Cortex of kidney (tissue), 1 donor: Measurements from ENCODE around the gene WBP2.
"Not testable (repeated sequence)": the region's sequence is repeated elsewhere in the genome, so short reads cannot be mapped to it uniquely, and the experiment has no call there.

Experiments used
- DNase-seq: peaks from one replicate; lab custom pipeline; 2025; lab: John Stamatoyannopoulos, UW

The WBP2 gene

DNA sequence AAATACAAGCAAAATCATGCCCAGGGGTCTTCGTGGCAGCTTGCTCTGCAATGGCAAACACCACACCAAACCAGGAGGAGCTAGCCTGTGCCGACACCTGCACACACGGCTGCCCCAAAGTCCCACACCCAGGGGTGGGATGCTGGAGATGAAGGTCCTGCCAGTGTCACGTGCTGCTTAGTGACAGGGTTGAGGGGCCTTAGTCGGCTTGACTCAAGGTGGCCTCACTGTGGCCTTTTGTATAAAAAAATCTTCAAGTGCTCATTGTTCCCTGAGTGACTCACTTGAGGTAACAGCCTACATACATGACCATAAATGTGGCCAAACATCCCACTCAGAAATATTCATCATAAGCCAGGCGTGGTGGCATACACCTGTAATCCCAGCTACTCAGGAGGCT lies 34.3 kb upstream of the WBP2 start:
- no peak for DNase-seq

DNA sequence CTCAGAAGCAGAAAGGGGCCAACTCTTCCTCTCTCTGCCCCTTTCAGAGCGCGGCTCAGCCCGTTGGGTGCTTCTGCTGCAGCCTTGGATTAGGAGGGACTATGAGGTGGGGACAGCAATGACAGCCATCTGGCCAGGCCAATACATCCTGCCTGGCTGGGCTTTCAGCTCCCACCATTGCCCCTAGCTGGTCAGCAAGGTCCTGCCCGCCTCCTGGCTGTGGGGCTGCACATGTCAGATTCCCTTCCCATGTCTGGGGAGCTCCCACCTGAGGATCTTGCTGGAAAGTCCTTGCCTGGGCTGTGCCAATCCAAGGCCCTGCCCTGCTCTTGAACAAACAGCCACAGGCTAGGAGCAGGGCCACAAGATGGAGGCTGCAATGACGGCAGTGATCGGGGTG lies 33.3 kb upstream of the WBP2 start:
- DNase-seq: no peak

DNA sequence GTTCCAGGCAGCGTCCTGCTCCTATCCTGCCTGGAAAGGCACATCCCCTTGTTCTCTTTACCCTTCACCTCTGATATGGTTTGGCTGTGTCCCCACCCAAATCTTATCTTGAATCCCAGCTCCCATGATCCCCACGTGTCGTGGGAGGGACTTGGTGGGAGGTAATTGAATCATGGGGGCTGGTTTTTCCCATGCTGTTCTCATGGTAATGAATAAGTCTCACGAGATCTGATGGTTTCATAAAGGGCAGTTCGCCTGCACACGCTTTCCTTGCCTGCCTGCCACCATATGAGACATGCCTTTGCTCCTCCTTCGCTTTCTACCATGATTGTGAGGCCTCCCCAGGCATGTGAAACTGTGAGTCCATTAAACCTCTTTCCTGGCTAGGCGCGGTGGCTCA lies 30.7 kb upstream of the WBP2 start:
- not testable (repeated sequence) for DNase-seq

DNA sequence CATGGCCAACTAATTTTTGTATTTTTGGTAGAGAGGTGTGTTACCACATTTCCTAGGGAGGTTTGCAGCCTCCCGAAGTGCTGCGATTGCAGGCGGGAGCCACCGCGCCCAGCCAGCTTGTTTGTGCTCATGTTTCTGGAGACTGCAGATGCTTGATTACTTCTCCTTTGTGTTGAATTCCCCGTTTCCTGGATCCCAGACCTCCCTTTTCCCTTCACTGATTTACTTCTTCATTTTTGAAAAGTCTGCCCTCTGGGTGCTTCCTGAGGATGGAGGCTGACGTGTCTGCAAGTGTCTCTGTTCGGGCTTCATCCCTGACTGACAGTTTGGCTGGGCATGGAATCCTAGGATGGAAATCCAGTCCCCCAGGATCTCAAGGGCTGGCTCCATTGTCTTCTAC lies 30.3 kb upstream of the WBP2 start:
- no peak for DNase-seq

DNA sequence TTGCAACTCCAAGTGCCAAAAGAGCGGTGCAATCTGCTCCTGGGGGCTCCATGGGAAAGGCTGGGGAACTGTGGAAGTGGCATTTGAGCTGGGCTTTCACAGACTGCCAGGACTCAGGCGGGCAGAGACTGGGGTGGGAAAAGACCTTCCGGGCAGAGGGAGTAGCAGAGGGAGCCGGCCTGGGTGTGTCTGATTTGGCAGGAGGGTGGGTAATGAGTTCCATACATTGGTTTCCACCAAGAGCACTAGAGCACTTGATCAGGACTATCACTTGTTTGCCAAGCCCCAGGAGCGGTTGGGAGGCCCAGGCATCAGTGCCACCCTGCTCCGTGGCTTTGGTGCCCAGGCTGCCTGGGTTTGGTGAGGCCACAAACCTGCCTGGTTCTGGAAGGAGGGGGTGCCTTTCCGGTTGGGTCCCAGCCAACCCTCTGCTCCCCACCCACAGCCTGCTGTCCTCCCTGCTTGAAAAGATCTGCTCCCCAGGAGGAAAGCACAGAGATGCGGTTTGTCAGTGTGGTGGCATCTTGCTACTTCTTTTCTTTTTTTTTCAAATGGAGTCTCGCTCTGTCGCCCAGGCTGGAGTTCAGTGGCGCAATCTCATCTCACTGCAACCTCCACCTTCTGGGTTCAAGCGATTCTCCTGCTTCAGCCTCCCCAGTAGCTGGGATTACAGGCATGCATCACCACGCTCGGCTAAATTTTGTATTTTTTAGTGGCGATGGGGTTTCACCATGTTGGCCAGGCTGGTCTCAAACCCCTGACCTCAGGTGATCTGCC lies 26.7 kb upstream of the WBP2 start:
- DNase-seq: no peak

DNA sequence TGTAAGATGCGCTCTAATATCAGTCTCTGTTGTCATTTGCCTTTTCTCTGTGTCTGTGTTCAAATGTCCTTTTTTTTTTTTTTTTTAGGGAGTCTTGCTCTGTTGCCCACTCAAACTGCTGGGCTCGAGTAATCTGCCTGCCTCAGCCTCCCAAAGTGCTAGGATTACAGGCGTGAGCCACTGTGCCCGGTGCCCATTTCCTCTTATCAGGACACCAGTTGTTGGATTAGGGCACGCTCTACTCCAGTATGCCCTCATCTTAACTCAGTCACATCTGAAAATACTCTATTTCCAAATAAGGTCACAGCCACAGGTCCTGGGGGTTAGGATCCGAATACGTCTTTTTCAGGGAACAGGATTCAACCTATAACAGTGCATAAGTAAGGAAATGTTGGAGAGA lies 25.1 kb upstream of the WBP2 start:
- DNase-seq: no peak

DNA sequence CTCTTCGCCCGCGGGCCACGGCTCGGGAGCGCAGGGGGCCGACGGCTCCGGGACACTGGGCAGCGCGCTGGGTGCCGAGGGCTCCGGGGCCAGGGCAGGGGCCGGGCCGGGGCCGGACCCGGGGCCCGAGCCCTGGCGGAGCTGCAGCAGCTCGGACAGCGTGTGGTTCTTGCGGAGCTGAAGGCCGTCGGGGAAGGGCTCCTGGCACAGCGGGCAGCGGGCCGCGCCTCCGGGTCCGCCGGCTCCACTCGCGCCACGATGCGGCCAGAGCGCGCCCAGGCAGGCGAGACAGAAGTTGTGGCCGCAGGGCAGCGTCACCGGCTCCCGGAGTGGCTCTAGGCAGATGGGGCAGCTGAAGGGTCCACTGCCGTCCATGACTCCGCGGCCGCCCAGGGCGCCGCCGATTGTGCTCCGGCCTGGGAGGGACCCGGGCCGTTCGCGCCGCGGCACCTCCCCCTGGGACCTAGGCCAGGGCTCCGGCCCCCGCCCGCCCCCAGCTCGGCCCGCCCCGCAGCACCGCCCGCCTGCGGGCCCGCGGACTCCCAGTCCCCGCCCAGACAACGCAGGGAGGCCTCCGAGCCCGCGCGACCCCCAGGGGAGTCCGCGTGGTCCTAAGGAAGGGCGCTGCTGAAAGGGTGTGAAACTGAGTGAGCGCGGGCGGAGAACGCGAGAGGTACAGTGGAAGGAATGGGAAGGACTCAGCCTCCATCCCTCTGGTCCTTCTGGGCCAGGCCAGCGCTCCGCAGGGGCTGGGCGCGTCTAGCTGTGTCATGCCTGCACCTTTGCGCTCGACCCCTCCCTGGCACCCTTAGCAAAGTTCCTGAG lies 23.3 kb upstream of the WBP2 start, which contains the start of gene TRIM47:
Gene TRIM47 (minus strand): TSS at position 408 of the 825 bp plus-strand sequence. CDS start 33 bp downstream, at position 375.
- DNase-seq: no peak

DNA sequence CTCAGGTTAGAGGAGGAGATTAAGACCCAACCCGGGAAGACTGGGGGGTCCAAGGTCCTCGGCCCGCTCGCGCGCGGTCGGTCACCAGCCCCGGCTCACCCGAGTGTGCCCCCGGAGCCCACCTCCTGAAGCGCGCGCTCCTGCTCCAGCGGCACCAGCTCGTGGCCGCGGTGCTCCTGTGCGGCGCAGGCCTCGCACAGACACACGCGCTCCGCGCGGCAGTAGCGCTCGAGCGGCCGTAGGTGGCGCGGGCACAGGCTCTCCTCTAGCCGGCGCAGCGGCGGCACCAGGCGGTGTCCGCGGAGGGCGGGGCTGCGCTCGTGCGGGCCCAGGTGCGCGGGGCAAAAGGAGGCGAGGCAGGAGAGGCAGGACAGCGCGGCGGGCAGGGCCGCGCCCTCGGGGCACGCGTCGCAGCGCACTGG lies 22.6 kb upstream of the WBP2 start:
- DNase-seq: no peak

DNA sequence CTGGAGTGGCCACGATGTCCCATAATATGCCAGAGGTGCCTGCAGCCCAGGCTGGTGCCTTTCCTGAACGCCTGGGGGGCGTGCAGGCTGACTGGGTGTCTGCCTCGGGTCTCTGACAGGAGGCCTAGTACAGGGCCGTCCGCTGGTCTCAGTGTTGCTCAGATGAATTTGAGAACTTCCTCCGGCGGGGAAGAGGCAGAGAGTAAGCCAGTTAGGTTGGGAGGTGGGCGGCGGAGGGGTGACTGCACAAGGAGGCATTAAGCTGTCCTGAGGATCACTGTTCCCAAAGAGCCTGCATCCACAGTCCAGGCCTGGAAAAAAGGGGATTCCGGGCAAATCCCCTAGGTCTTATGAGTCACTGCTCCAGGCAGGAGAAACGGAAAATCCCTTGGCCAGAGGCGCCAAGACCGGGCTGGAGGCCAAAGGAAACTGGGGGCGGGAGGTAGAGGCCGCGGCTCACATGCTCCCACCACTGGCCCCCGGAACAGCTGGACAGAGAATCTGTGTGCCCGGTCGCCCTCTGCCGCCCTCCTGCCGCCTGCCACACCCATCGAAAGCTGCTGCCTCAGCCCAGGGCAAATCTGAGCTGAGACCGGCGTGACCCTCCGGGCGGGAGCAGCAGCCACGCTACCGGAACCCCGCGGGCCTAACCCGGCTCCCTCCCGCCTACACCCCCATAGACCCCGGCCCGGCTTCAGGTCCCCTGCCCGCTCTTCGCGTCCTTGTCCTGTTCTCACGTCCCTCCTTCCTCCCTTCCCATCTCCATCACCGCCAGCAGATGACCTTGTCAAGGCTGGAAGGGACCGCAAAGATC lies 22.0 kb upstream of the WBP2 start:
- DNase-seq: no peak

DNA sequence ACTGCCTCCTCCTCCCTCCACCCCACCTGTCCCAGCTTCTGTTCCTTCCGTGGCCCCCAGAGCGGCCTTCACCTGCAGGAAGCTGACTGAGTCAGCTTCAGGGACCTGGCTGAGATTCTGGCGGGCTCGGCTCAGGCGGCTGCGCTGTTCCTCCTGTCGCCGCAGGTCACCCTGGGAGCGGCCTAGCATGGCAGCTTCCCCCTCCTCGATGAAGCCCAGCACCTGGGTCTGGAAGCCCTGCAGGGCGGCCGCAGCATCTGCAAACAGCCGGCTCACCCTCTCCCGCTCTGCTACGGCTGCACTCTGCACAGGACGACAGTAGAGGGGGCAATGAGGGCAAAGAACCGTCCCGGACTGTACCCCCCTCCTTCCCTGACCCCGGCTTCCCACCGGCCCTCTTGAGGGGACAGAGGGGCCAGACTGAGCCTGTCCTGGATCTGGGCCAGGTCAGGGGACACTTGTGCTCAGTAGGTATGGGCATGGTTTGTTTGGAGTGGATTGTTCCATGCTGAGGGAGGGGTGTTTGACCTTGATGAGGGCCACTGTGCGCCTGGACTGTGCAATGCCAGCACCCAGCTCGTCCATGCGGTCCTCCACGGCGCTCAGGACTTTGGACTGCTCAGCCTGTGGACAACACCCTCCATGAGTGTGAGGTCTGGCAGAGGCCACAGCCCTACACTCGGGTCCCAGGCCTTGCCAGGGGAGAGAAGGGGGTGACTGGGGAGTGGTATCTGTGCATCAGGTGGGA lies 21.2 kb upstream of the WBP2 start:
- DNase-seq: no peak

DNA sequence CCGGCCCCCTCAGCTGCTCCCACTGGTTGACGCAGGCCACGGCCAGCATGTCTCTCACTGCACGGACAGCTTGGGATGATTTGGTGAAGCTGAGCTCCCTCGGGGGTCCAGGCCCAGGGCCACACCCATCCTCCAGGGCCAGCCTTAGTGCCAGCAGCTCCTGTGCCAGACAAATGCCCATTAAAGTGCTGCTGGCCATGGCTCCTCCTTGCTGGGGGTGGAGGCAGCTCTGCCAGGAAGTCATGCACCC lies 20.7 kb upstream of the WBP2 start:
- DNase-seq: no peak

DNA sequence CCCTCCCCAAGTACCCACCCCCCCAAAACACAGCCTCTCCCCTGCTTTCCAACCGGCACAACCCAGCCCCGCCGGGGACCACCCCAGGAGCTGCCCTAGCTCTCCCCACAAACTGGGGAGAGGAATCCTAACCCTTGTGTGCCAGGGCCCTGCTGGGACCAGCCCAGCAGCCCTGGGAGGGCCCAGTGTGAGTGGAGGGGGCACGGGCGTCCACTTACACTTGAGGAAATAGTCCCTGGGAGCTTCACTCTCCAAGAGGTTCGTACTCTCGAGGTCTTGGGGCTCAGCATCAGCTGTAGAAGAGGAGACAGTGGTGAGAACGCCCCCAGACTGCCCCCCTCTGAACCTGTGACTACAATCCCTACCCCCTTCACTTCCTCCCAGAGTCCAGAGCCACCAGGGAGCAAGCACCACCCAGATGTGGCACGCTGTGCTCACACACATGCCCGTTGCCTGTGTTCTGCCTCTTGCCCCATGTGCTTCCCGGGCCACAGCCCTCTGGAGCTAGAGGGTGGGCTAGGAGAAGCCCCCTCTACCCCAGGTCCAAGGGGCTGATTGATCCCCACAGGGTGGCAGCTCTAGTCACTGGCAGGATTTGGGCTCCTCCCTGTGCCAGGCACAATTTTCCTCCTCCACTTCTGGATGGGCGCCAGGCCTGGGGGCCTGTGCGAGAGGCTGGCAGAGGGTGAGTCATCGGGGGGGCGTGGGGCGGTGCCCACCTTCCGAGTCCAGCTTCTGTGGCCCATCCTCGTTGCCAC lies 20.2 kb upstream of the WBP2 start:
- no peak for DNase-seq

DNA sequence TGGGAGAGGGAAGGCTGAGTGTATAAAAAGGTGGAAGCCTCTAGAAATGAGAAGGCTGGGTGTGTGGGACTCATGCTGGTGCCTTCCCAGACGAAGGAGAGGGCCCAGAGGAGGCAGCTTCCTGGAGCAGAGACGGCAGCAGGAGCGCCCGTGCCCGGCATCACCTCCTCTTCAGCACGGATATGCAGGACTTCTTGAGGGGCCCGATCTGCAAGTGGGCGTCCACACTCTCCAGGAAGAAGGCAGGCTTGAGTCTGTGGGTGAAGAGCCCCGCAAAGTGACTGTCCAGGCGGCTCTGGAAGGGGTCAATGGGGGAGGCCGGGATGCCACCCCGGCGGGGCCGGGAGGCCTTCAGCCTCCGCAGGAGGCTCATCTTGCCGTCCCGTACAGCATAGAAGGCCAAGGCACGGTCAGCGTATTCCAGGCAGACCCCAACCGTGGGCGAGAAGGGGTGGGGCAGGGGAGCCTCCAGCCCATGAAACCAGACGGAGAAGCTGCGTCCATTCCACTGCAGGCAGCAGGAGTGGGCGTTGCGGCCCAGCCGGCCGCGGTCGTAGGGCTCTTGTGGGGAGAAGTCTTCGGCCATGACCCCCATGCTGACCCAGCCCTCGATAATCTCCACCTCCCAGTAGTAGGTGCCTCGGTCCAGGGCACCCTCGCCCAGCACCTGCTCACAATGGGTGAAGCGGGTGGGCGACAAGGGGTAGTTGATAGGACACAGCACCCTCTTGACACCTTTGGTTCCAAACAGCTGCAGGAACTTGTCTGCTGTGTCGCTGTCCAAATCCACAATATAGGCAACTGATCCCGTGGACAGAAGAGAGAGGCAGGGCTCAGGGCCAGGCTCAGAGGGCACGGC lies 19.4 kb upstream of the WBP2 start:
- no peak for DNase-seq

DNA sequence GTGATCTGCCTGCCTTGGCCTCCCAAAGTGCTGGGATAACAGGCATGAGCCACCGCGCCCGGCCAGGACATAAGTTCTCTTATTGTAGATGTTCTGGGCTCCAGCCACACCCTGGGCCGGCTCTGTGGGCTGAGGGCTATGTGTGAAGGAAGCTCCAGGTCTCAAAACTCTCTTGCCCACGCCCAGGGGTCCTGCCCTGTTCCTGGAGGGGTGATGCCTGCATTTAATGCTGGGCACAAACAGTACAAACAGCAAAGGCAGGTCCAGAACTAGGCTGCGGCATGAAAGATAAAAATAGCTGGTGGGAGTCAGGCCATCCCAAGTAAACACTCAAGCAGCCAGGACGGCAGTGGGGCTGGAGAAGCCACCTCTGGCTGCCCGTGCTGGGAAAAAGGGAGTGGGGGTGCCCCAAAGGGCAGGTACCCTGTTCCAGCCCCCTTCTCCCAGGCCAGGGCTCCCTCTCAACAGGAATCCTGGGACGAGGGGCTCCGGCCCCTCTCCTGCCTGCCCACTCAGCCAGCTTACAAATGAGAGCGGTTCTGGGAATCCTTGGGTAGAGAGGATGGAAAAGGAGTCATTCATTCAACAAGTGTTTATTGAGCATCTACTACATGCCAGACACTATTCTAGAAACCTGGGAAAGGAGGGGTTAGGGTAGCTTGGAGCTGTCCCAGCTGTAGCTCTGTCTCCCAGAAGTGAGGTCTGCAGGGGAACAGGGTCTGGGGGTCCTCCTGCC lies 18.6 kb upstream of the WBP2 start:
- DNase-seq: no peak

DNA sequence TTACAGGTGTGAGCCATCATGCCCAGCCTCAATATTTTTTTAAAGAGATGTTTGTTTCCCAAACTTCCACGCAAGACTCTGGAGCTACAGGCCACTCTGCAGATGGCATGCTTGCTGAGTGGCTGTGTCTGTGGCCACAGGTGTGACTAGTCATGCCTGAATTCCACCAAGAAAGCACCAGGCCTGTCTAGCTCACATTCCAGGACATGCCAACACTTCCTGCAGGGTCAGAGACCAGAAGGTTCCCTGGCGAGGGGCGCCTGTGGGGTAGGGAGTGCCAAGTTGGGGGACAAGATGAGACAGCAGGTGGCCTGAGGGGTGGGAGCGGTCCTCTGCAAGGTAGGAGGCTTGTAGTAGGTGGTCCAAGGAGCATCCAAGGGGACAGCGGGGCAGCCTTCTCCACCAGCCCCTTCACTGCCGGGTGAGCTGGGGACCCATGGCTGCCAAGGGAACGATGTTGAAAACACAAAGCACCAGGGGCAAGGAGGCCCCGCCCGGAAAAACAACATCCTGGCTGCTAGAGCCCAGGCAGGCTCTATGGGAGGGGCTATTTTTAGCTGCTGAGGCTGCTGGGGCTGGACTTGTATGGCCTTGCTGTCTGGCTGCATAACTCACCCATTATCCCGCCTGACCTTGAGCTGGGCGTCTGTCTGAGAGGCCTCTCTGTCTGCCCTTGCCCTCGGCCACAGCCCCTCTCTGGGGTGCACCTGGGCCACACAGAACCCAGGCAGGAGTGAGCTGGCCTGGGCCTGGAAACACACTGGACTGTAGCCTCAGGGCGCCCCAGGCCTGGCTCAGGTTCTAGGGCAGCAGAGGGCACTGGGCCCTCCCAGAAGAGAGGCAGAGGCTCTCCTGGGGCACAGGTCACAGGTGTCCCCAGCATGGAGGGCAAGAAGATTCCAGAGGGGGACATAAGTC lies 17.6 kb upstream of the WBP2 start:
- no peak for DNase-seq

DNA sequence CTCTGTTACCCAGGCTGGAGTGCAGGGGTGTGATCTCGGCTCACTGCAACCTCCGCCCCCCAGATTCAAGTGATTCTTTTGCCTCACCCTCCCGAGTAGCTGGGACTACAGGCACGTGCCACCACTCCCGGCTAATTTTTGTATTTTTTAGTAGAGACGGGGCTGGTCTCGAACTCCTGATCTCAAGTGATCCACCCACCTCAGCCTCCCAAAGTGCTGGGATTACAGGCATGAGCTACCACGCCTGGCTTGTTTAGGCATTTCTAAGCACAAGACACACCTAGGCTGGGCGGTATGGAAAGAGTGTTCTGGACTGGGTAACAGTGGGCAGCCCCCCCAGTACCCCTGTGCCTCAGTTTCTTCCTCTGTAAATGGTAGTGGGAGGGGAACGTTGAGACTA lies 15.1 kb upstream of the WBP2 start:
- DNase-seq: not testable (repeated sequence)

DNA sequence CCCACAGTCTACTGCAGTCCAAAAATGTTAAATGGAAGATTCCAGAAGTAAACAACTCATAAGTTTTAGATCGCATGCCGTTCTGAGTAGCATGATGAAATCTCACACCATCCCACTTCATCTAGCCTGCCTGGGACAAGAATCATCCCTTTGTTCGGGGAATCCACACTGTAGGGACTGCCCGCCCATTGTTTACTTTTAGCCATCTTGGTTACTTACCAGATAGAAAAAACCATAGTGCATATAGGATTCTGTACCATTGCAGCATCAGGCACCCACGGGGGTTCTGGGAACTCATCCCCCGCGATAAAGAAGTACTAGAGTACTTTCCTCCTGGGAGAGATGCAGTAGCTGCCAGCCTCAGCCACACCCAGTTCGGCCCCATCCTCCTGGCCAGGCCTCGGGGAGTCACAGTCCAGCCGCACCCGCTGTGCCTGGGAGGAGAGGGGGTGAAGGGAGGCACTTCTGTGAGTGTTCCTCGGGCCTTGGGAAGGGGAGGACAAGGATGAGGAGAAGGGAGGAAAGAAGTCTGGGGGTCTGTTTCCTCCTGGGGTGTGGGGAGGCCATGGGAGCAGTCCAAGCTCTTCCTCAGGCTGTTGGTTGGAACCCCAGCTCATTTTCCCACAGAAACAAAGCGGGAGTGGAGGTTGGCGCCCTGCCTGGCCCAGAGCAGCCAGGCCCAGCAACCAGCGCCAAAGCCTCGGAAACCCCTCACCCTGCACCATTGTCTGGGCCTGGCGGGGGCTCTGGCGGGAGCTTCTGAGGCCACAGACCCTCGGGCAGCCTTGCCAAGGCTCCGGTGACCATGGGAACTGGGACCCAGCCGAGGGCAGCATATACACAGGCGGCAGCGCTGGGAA lies 14.4 kb upstream of the WBP2 start:
- DNase-seq: no peak
